ENCODE measurements around the gene SLC25A1. TPM values are rescaled to one million over a fixed set of nuclear protein-coding genes. Genes with fewer than 3 reads are reported as not detected.

Gene SLC25A1
- 241 and 248 TPM in 2 replicates for total RNA-seq

GRCh38 chr22:19178657-19179496 lies at the start of gene SLC25A1:
Gene SLC25A1, minus strand, starts transcription at chr22:19178736. Its CDS starts 63 bp downstream, at chr22:19178673.

GRCh38 chr22:19149991-19150390 lies 28.5 kb downstream of the SLC25A1 start, which contains the start of gene GSC2:
Gene GSC2, minus strand, starts transcription at chr22:19150292. Its CDS starts 9 bp downstream, at chr22:19150283.

GRCh38 chr22:19130959-19131684 lies 47.4 kb downstream of the SLC25A1 start, which contains the start of gene TSSK2:
Gene TSSK2, plus strand, starts transcription at chr22:19131308. Its CDS starts 92 bp downstream, at chr22:19131400.

Other genes starting within 250 kb of the SLC25A1 start
- not detected in 2 replicates for gene PRODH, start 242.4 kb downstream of the SLC25A1 start, total RNA-seq
- gene DGCR2, start 56.3 kb downstream of the SLC25A1 start, total RNA-seq, result 36.0 and 36.1 TPM in 2 replicates
- not detected in 2 replicates for gene TSSK2, start 47.4 kb downstream of the SLC25A1 start, total RNA-seq
- gene ESS2, start 34.1 kb downstream of the SLC25A1 start, total RNA-seq, result 23.3 and 23.9 TPM in 2 replicates
- not detected in 2 replicates for gene GSC2, start 28.4 kb downstream of the SLC25A1 start, total RNA-seq
- 4.5 and 4.9 TPM in 2 replicates for gene CLTCL1, start 113.0 kb upstream of the SLC25A1 start, total RNA-seq